HFF-Myc (cell line): ENCODE results near the gene KRTAP5-4.
"Not testable (repeated sequence)": the region's sequence is repeated elsewhere in the genome, so short reads cannot be mapped to it uniquely, and the experiment has no call there.

Experiments
- DNase-seq: peaks from one replicate; pipeline ENCODE4 v3.0.0-alpha.2; 2011; ENCODE audit warnings: low read depth; ENCODE audit errors: extremely low read depth
- H3K4me3 ChIP-seq: replicated peaks from 2 replicates; pipeline ENCODE4 v1.5.1; 2011; ENCODE audit warnings: low read depth, mild to moderate bottlenecking, control low read depth, low read length
- TF ChIP-seq, protein P1 (sequence below): IDR thresholded peaks from 2 replicates; pipeline ENCODE4 v1.5.1; 2012; ENCODE audit warnings: mild to moderate bottlenecking, low read depth, low read length, control low read depth; ENCODE audit errors: missing control alignments

The KRTAP5-4 gene

DNA sequence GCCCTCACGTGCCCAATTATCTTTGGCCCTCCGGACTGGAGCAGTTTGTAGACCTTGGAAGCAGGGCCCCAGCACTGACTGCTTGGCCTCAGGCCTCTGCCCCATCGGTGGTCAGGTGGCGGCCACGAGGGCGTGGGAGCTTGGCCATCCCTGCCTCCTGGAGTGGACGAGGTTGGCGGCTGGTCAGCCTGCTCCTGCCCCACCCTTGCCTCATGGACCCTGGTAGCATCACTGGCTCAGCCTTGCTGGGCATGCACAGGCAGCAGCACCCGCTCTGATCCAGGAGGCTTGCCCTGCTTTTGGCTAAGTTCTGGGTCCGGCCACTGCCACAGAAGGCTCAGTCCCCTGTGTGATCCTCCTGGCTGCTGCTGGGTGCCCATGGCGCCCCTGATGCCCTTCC lies 17.8 kb downstream of the KRTAP5-4 start:
- TF ChIP-seq, protein P1, sequence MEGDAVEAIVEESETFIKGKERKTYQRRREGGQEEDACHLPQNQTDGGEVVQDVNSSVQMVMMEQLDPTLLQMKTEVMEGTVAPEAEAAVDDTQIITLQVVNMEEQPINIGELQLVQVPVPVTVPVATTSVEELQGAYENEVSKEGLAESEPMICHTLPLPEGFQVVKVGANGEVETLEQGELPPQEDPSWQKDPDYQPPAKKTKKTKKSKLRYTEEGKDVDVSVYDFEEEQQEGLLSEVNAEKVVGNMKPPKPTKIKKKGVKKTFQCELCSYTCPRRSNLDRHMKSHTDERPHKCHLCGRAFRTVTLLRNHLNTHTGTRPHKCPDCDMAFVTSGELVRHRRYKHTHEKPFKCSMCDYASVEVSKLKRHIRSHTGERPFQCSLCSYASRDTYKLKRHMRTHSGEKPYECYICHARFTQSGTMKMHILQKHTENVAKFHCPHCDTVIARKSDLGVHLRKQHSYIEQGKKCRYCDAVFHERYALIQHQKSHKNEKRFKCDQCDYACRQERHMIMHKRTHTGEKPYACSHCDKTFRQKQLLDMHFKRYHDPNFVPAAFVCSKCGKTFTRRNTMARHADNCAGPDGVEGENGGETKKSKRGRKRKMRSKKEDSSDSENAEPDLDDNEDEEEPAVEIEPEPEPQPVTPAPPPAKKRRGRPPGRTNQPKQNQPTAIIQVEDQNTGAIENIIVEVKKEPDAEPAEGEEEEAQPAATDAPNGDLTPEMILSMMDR, result no peak
- no peak overlapping the region for H3K4me3 ChIP-seq
- DNase-seq, result no peak

- TF ChIP-seq, protein P1, result no peak
- no peak for DNase-seq
- H3K4me3 ChIP-seq, result no peak overlapping the region
These were observed 18.3 kb downstream of the KRTAP5-4 start for GRCh38 chr11:1603629-1604028.

- not testable (repeated sequence) for H3K4me3 ChIP-seq, DNase-seq
These were observed 20.3 kb downstream of the KRTAP5-4 start for GRCh38 chr11:1601663-1602062.

DNA sequence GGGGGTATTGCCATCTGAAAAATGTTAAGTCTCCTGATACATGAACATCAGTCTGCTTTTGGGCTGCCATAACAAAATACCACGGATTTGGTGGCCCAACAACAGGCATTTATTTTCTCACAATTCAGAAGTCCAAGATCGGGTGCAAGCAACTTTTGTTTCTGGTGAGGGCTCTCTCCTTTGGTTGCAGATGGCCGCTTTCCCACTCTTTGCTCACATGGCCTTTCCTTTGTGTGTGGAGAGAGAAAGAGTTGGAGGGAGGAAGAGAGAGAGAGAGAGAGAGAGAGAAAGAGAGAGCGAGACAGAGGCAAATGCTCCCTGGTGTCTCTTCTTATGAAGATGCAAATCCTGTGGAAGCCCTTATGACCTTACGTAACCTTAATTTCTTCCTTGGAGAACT lies 21.3 kb downstream of the KRTAP5-4 start:
- TF ChIP-seq, protein P1, result no peak
- no peak for DNase-seq
- no peak overlapping the region for H3K4me3 ChIP-seq

DNA sequence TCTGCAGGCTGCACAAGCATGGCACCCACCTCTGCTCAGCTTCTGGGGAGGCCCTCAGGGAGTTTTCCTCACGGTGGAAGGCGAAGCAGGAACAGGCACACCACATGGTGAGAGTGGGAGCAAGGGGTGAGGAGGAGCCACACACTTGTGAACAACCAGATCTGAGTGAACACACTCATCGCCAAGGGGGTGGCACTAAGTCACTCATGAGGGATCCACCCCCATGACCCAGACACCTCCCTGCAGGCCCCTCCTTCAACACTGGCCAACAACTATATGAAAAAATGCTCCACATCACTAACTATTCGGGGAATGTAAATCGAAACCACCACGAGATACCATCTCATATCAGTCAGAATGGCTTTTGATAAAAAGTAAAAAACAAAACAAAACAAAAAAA lies 23.1 kb downstream of the KRTAP5-4 start:
- no peak overlapping the region for H3K4me3 ChIP-seq
- no peak for DNase-seq
- TF ChIP-seq, protein P1, result no peak

GRCh38 chr11:1598406-1598805 lies 23.5 kb downstream of the KRTAP5-4 start:
- H3K4me3 ChIP-seq, DNase-seq: not testable (repeated sequence)

DNA sequence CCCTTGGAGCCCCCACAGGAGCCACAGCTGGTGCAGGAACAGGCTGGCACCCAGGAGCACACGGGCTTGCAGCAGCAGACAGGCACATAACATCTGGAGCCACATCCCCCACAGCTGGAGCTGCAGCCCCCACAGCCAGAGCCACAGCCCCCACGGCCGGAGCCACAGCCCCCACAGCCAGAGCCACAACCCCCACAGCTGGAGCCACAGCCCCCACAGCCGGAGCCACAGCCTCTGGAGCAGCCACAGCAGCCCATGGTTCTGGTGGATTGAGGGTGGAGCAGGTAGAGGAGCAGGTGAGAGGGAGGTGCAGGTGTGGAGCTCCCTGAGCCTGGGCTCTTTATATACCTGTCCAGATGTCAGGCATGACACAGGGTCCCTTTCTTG lies 24.0 kb downstream of the KRTAP5-4 start, which contains the start of gene KRTAP5-2:
Gene KRTAP5-2 (minus strand): TSS at position 301 of the 387 bp plus-strand sequence. CDS start 44 bp downstream, at position 257.
- DNase-seq, result no peak

More for the DNA sequence above, 24.0 kb downstream of the KRTAP5-4 start, which contains the start of gene KRTAP5-2:
- no peak within 1 kb of the TSS for H3K4me3 ChIP-seq
- TF ChIP-seq, protein P1, result no peak
